ENCODE measurements around the gene AP2M1. TPM values are rescaled to one million over a fixed set of nuclear protein-coding genes. Genes with fewer than 3 reads are reported as not detected.

AP2M1 gene
- total and polyA plus RNA-seq, 2 of the 13 experiments (the other 11 are each of a cell fraction or from before 2014, with no cell fraction given) = 126 to 146 TPM

GRCh38 chr3:184135149-184135910, 39.3 kb upstream of the AP2M1 start, which contains the start of gene EIF2B5:
Gene EIF2B5, plus strand, starts transcription at chr3:184135358. Its CDS starts 28 bp downstream, at chr3:184135386.
- H3K4me3 ChIP-seq (replicated peaks in 1 of 3; ENCODE audit: insufficient read depth in 1 of 3, low read depth in 2 of 3, low read length in 3 of 3) = peak within 1 kb of the TSS; percentile 86 to 94 (median 93)
- peak within 1 kb of the TSS; percentile 56 for H2AFZ ChIP-seq (ENCODE audit: low read length)
- POLR2A ChIA-PET = interaction anchor here (0.6 to 2.8 kb wide), 15 partner anchors 10 to 251 kb away, joined by 3 to 28 read pairs (median 5); partner anchors contain the start of genes ABCC5, ABCF3, DVL3 and PARL
- no peaks in the 10 kb centered on the region; a peak in 1 of 5 replicates for H3K27me3 ChIP-seq (ENCODE audit: control insufficient read depth in 1 of 2, insufficient read depth in 2 of 2, low read length in 2 of 2)
- in situ Hi-C loops (cut with HindIII; ENCODE audit: extremely low pct_ligation_motif_present, low pct_unique_long_range_greater_than_20kb) (loop anchor here (25.0 kb wide), 1 partner anchor 248 kb away; the partner anchor contains the start of gene PARL), intact Hi-C loops (cut with micrococcal nuclease; ENCODE audit: unreplicated experiment) (loop anchor here (2.0 kb wide), 1 partner anchor 241 kb away; no protein-coding TSS in a partner anchor)
- peak within 1 kb of the TSS; percentile 89 for H3K9ac ChIP-seq (ENCODE audit: insufficient read depth, low read depth, low read length)
- peak; percentile 82 for FAIRE-seq
- no TSS peak for BruUV-seq (replicated peaks)
- H3K9me3 ChIP-seq (ENCODE audit: low read length) = no peaks in the 10 kb centered on the region
- DNase-seq (ENCODE audit: low spot score) = peak; percentile 95
- peaks cover 30% of the 10 kb centered on the region for H3K79me2 ChIP-seq (ENCODE audit: insufficient read depth, low read length)
- H3K4me2 ChIP-seq (ENCODE audit: low read depth, low read length) = peak within 1 kb of the TSS; percentile 82
- CTCF ChIA-PET (ENCODE audit: low intra/inter-chr PET ratio, low total read pairs) = no interaction called here
- WGBS (ENCODE audit: low lambda C conversion rate) = under 1% methylated on average over 30 of the region's 56 CpGs
- peak; percentile 89 for ATAC-seq
- no peaks in the 10 kb centered on the region for H4K20me1 ChIP-seq (ENCODE audit: insufficient read depth, low read length)
- H3K27ac ChIP-seq (ENCODE audit: extremely low read length, insufficient read depth, low read length) = peak within 1 kb of the TSS; percentile 61
- H3K36me3 ChIP-seq (replicated peaks in 1 of 2; ENCODE audit: control insufficient read depth in 1 of 2, insufficient read depth in 2 of 2, low read length in 2 of 2) = peaks cover 4 to 11% of the 10 kb centered on the region in 2 experiments; a peak in 4 of 5 replicates
- H3K4me1 ChIP-seq (ENCODE audit: insufficient read depth, low read length) = peaks cover 23% of the 10 kb centered on the region
- 0 out of 2 replicates have a peak, but pooled peaks have one; percentile 48 for TF ChIP-seq BCL3 (CRISPR knock-in tag; IDR thresholded peaks at IDR 0.05)
- no peak for TF ChIP-seq MBNL3 (CRISPR knock-in tag; conservative IDR thresholded peaks at IDR 0.05)
- TF ChIP-seq SMAD9 (CRISPR knock-in tag; IDR thresholded peaks at IDR 0.05) = 0 out of 2 replicates have a peak, but pooled peaks have one; percentile 31
- TF ChIP-seq ETV6 (CRISPR knock-in tag; conservative IDR thresholded peaks at IDR 0.05) = peak; percentile 87
- peak; percentile 98 for TF ChIP-seq YY1 (IDR thresholded peaks at IDR 0.05; ENCODE audit: insufficient read depth, insufficient replicate concordance, low read depth, low read length)
- 0 out of 2 replicates have a peak, but pooled peaks have one; percentile 52 for TF ChIP-seq ZBTB44 (CRISPR knock-in tag; IDR thresholded peaks at IDR 0.05)
- no peak for TF ChIP-seq ZFP62 (CRISPR knock-in tag; IDR thresholded peaks at IDR 0.05)
- peak; percentile 88 for TF ChIP-seq CBX5 (CRISPR knock-in tag; IDR thresholded peaks at IDR 0.05; ENCODE audit: borderline replicate concordance)
- TF ChIP-seq RAD21 (CRISPR knock-in tag; IDR thresholded peaks at IDR 0.05) = peak; percentile 41
- 0 out of 4 replicates have a peak, but pooled peaks of 1 of the 2 experiments have one; percentile 3 for TF ChIP-seq EP300 (IDR thresholded peaks at IDR 0.05; ENCODE audit: low read depth in 2 of 2, low read length in 2 of 2)
- 0 out of 2 replicates have a peak, but pooled peaks have one; percentile 23 for TF ChIP-seq EP300 (CRISPR knock-in tag; IDR thresholded peaks at IDR 0.05; ENCODE audit: borderline replicate concordance)
- TF ChIP-seq RBFOX2 (IDR thresholded peaks at IDR 0.05; ENCODE audit: low read depth, low read length) = peak; percentile 89
- no peak for TF ChIP-seq ZNF367 (CRISPR knock-in tag; IDR thresholded peaks at IDR 0.05; ENCODE audit: borderline replicate concordance)
- peak; percentile 32 for TF ChIP-seq IKZF4 (CRISPR knock-in tag; IDR thresholded peaks at IDR 0.05; ENCODE audit: borderline replicate concordance, low read depth, not compliant biosample characterization)
- TF ChIP-seq ZBTB49 (CRISPR knock-in tag; IDR thresholded peaks at IDR 0.05; ENCODE audit: borderline replicate concordance) = no peak
- TF ChIP-seq ZNF275 (CRISPR knock-in tag; IDR thresholded peaks at IDR 0.05; ENCODE audit: borderline replicate concordance) = peak; percentile 82; the same call in 1 of the 2 replicates
